ENCODE measurements around the gene STARD10.

The STARD10 gene

DNA sequence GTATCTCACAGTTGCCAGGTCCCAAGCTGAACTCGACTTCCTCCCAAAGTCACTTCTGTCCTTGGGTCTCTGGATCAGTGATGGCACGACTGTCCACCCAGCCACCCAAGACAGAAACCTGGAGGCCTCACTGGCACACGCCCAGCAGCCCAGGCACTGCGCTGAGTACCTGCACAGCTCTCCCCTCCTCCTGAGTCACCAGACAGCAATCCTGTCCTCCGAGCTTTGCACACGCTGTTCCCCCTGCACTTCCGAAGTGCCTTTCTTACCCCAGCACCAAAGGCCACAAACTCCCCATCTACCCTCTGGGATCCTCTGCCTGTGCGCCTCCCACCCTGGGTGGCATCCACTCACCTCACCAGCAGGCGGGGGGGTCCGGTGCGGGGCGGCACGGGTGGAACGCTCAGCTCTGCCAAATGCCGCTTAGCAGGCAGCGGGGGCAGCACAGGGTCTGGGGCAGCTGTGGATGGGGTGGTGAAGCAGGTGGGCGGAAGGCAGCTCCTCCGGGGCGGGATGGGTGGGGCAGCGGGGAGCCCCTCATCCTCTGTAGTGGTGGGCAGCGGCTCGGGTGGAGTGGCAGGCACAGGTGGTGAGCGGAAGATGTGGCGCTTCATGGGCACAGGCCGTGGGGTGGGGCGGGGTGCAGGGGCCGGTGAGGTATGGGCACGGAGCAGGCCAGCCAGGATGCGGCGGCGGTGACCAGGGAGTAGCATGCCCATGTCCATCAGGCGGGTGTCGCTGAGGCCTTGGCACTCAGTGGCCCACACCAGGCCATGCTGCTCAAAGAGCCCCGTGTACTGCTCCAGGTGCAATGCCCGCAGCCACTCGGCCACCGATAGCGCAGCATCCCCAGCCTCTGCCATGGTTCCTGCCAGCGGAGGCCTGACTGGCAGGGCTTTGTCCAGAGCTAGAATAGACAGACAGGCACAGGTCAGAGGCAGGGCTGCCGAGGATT is 67.3 kb downstream of the STARD10 start:
- DNase-seq (ENCODE audit: low read depth): no peak
- no peak overlapping the region for H3K4me3 ChIP-seq (ENCODE audit: low read depth, low read length)
- TF ChIP-seq, protein P1, sequence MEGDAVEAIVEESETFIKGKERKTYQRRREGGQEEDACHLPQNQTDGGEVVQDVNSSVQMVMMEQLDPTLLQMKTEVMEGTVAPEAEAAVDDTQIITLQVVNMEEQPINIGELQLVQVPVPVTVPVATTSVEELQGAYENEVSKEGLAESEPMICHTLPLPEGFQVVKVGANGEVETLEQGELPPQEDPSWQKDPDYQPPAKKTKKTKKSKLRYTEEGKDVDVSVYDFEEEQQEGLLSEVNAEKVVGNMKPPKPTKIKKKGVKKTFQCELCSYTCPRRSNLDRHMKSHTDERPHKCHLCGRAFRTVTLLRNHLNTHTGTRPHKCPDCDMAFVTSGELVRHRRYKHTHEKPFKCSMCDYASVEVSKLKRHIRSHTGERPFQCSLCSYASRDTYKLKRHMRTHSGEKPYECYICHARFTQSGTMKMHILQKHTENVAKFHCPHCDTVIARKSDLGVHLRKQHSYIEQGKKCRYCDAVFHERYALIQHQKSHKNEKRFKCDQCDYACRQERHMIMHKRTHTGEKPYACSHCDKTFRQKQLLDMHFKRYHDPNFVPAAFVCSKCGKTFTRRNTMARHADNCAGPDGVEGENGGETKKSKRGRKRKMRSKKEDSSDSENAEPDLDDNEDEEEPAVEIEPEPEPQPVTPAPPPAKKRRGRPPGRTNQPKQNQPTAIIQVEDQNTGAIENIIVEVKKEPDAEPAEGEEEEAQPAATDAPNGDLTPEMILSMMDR (conservative IDR thresholded peaks at IDR 0.05; ENCODE audit: low read depth, low read length): no peak

DNA sequence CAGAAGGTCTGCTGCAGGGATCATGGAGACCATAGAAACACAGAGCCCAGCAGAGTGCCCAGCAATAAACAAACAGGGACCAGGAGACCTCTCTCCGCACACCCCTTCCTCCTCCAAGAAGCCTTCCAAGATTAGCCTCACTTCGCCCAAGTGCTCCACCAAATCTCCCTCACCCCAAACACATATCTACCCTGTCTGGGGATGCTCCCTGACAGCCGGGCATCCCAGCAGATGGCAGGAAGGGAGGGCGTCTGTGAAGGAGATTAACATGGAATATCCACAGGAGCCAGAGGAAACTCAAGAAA is 68.2 kb downstream of the STARD10 start:
- H3K4me3 ChIP-seq (ENCODE audit: low read depth, low read length): no peak overlapping the region
- TF ChIP-seq, protein P1 (conservative IDR thresholded peaks at IDR 0.05; ENCODE audit: low read depth, low read length): no peak
- DNase-seq (ENCODE audit: low read depth): no peak

DNA sequence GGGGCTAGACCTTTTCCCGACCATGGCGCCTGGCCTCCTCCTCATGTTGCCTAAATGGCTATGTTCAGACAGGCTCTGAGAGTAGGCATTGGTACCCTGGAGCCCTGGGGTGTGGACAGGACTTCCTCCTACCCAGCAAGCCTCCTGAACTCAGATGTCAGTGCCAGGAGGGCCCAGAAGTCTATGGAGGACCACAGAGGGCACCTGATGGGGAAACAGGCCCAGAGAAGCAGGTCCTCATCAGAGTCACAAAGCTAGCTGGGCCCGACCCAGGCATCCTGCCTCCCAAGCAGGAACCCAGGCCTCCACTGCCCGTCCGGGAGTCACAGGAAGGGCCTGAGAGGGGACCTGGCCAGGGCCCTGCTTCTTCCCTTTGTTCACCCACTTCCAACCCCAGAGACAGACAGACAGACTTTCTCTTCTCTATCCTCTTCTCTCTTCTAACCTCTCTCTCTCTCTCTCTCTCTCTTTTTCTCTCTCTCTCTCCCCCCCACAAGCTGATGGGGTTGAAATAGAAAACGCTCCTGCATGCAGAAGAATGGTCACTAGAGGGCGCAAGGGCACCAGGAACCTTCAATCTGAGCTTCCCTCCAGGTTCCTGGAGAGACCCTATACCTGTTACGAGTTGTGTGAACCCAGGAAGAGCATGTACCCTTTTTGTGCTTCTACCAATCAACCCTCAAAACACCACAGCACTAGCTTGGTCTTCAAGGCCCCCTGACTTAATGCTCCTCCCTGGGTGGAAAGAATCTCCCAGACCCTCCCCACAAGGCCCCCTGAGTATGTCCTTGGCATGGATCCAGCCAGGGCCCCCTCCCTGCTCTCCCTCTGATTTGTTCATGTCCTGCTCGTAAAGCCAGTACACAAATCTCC is 68.8 kb downstream of the STARD10 start:
- H3K4me3 ChIP-seq (ENCODE audit: low read depth, low read length): no peak overlapping the region
- TF ChIP-seq, protein P1 (conservative IDR thresholded peaks at IDR 0.05; ENCODE audit: low read depth, low read length): peak; percentile 93
- peak; percentile 92 for DNase-seq (ENCODE audit: low read depth)

DNA sequence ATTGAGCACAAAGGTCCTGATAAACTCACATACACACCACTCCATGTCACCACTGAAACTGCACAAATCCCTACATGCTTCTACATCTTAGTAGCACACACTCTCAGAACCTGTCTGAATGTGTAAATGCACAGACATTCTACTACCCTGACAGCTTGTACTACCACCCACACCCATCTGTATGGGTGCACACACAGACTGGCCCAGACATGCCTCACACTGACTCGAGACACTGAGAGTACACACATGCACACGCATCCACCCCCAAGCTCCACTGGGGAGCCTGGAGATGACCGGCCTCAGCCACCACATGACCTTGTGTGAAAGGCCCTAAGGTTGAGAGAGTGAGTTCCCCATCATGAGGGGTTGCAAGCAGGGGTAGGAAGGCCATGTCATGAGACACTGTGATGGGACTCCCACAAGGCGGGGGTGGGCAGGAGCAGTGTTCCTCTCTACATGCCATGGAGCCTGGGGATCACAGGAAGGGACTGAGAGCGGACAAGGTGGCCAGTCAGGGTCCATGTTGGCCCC is 69.8 kb downstream of the STARD10 start:
- no peak for DNase-seq (ENCODE audit: low read depth)
- TF ChIP-seq, protein P1 (conservative IDR thresholded peaks at IDR 0.05; ENCODE audit: low read depth, low read length): no peak
- no peak overlapping the region for H3K4me3 ChIP-seq (ENCODE audit: low read depth, low read length)

DNA sequence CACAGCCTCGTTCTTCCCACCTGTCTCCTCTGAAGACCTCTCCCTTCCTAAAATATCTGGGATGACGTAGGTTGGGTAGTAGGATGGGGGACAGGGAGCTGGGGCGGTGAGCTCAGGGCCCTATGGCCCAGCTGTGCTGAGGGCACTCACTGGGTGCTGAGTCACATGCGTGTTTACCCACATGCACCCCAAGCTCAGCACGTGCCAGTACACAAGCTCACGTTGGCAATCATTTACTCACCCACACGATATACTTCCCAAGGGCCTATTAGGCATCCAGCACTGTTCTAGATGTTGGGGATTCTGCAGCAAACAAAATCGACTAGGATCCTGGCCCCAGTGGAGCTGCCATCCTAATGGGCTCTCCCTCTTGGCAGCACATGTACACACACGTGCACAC is 70.3 kb downstream of the STARD10 start:
- TF ChIP-seq, protein P1 (conservative IDR thresholded peaks at IDR 0.05; ENCODE audit: low read depth, low read length): no peak
- H3K4me3 ChIP-seq (ENCODE audit: low read depth, low read length): no peak overlapping the region

DNA sequence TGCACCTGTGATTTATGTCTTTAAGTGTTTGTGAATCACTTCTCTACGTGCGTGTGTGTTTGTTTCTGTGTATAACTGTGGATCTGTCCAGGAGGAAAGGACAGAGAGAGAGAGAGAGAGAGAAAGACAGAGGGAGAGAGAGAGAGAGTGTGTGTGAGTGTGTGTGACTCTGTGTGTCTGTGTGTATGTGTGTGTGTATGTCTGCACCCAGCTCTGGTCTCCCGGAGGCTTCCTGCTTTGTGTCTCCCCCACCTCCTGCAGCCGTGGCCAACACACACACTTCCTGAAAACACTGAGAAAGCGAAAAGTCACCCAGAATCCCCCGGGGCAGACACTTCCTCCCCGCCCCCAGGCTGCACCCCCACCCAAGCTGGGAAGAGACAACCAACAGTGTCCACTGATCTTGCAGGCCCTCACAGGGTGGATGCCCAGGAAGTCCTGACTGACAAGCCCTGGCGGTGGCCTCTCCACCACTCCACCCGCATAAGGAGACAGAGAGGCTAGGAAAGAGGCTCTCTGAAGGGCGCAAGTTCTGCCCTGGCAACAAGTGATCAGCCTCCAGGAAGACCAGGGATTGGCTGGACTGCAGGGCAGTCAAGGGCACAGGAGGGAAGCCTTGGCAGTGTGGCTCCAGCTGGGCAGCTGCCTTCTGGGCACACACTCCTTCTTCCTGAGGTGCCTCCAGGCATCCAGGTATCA is 71.6 kb downstream of the STARD10 start:
- DNase-seq (ENCODE audit: low read depth): peak; percentile 96

More for the DNA sequence above, 70.3 kb downstream of the STARD10 start:
- no peak for DNase-seq (ENCODE audit: low read depth)

More for the DNA sequence above, 71.6 kb downstream of the STARD10 start:
- TF ChIP-seq, protein P1 (conservative IDR thresholded peaks at IDR 0.05; ENCODE audit: low read depth, low read length): no peak
- peak overlapping the region; percentile 62 for H3K4me3 ChIP-seq (ENCODE audit: low read depth, low read length)

All from choroid plexus epithelial cell (primary cell).